Stimulated activated CD8-positive, alpha-beta memory T cell treated with anti-CD3 and anti-CD28 coated beads, Interleukin-2, amount 100 ng/mL, for 48 hours (primary cell): ENCODE results near the gene PIGZ.

Source experiments
- DNase-seq, 2 donors: peaks; one replicate each; pipeline ENCODE4 v3.0.0-alpha.2; 2020; ENCODE audit warnings: low read depth in 2 of 2

PIGZ gene

DNA sequence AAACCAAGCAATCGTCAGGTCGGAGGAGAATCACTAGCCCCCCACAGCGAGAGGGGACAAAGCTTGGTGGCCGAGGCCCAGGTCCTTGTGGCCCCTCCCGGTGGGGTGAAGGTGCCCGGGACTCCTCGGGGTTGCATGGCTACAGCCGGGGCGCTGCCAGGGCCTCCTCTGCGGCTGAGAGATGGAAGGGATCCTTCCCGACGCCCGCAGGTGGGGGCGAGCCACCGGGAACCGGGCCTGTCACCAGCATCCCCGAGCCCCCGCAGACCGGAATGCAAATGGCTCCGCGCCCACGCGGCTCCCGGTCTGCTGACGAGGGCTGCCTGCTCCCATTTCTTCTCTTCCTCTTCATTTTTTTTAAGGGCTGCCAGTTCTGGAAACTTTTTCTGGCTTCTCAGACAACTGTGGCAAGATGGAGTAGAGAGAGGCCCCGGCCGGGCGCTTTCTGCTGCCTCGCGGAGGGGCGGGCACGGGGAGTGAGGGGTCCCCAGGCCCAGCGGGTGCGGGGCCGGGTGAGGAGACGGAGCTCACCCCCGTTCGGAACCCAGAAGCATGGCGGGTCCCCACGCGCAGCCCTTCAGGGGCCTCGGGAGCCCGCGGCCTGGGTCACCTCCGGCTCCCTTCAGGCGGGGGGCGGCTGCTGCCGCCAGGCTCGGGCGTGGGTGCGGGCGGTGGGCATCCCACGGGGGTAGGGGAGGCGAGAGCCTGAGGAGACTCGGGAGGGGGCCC lies 33.5 kb upstream of the PIGZ start:
- DNase-seq = no peak

DNA sequence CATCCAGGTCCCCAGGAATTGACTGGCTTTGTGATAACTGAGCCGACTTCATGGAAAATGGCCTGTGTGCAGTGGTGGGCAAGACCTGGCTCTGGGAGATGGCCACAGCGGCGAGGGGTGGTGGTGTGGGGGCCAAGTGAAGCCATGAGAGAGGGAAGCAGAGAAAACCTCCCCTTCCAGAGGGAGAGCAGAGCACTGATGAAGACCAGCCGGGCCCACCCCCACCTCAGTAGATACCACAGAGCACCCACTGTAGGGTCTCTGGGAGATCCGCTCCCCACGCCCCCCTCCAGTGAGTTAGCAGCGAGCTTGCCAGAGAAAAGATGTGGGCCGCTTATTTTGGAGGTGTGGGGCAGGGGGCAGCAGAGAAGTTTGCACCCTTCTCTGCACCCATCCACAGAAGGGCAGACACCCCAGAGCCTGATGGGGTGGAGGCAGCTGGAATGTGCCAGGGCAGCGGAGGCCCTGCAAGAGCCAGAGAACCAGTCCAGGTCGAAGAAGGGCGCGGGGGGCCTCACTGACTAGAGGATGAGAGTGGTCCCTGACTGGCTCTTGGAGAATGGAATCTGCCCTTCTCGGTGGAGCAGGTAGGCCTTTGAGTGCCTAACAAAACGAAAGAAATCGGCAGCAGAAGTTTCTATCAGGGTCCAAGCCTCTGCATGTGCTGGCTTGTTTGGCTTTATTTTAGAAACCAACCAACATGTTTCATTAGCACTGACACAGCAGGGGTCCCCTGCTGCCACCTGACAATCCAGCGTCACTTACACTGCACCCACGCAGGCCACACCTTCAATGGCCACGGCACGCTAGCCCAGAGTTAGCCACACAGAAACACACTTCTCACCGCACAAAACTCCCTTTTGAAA lies 32.7 kb upstream of the PIGZ start:
- no peak for DNase-seq

DNA sequence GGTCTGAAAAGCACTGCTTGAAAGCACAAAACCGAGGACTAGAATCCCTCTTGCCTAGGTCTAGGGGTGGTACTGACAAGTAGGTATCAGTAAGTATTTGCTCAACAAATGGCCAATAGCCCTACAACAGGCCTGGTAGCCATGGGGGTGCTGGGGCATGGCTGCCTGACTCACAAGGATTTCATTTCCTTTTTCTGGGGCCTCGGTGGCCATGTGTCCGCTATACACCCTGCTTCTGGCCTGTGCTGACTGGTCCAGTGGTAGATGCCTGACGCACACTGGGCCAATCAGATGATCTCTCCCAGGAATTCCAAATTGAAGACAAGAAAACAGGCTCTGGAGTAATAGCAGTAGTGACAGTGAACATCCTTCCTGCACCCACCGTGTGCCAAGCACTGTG lies 31.6 kb upstream of the PIGZ start:
- no peak for DNase-seq

DNA sequence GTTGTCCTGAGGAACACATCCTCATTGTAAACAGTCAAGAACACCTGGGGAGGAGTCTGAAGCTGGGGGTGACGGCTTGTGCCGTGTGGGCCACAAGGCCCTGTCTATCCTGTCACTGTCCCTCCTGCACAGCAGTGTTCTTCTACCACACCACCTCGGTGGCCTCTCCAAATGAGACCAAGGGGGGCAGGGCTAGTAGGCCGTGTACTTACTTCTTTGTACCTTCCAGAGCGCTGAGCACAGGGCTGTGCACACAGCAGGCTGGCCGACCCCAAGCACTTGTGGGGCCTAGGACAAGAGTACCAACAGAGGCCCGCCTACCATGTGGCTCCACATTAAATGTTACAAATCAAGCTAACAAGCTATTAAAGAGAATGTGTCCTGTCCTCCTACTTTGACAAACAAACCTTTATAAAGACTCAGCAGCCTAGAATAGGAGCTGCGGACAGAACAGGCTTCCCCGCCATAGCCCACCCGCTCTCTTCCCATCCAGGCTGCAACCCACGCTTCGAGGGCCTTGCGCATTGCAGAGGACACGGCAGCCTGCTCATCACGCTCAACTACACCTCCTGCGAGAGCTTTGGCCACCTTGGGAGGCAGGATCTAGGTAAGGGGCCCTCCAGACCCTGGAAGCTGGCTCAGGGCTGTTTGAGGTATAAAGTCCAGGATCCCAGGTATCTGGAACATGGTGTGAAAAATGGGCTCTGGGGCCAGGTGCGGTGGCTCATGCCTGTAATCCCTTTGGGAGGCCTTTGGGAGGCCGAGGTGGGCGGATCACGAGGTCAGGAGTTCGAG lies 30.5 kb upstream of the PIGZ start:
- DNase-seq = no peak

DNA sequence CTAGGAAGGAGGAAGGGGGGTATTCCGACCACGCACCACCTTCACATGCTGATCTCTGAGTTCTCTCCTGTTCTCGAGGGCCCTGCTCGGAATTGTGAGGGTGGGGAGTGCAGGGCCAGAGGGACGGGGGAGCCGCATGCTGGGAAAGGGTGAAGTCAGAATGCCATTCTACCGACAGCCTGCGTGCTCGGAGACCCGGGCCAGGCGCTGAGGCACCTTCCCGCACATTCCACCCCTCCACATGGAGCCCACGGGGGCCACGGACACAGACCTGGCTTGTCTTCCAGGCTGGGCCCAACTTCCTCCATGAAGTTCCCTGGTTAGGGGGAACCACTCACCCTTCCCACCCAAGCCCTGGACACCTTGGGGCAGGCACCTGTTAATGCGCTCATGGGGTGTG lies 28.7 kb upstream of the PIGZ start:
- DNase-seq = no peak

DNA sequence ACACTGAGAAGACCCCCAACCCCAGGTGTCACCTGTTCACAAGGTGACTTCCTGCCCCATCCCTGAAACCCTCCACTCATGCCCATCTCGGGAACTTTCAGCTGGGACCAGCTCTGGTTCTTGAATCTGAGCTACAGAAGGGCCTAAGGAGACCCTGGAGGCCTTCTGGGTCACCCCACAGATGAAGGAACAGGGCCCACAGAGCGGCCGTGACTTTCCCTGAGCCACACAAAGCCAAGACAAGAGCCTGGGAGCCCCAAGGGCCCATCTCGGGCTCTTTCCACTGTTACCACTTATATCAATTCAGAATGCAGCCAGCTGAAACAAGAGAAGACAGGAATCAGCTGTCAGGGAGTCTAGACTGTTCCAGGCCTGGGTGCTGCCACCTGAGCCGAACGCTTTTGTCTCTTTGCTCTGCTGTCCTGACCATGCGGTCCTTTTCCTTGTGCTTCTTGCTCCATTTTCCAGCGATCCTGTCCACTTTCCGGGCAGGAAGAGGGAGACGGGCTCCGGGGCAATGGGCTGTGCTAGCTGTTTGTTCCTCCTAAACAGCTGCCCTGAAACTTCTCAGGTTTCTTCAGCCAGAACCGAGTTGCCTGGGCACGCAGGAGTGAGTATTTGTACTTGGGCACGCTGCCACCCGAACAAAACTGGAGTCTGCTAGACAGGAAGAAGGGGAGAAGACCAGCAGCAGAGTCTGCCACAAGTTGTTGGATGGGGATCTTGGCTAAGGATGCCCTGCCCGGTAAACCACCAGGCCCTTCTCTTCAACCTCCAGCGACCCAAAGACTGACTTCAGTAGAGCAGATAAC lies 28.0 kb upstream of the PIGZ start:
- DNase-seq = no peak

DNA sequence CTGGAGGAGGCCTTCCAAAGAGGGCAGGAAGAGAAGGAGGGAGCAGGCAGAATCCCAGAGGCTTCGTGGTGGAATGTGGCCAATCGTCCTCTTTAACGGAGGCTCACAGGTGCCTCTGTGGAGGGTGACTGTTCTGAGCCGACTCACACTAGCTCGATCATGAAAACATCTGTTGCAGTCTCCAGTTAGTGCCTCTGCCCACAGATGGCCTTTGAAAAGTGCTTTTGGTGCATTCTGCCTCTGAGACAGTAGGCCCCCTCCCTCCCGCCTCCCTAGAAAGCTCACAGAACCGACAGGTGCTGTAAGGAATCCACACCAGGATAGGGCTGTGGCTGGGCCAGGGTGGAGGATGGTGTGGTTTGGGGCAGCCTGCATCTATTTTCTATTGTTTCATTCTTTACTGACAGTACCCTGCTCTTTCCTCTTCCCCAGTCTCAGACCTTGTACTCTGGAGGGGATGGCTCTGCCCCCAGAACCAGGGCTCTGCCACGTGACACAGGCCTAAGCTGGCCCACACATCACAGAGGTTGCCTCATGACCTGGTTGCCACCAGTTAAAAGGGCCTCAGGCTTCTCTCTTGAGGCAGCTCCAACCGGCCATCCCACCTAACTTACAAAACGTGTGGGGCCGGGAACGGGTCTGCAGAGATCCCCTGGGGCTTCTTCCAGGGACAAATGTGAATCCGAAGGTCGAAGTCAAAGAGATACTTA lies 27.2 kb upstream of the PIGZ start:
- no peak for DNase-seq

DNA sequence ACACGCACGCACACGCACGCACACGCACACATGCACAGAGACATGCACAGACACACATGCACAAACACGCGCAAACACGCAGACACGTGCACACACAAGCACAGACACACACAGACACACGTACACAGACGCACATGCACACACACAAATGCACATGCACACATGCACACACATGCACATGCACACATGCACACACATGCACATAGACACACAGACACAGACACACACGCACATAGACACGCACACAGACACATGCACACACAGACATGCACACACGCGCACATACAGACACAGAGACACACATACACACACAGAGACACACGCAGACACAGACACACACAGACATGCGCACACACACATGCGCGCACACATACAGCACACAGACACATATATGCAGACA lies 26.4 kb upstream of the PIGZ start:
- DNase-seq = no peak

DNA sequence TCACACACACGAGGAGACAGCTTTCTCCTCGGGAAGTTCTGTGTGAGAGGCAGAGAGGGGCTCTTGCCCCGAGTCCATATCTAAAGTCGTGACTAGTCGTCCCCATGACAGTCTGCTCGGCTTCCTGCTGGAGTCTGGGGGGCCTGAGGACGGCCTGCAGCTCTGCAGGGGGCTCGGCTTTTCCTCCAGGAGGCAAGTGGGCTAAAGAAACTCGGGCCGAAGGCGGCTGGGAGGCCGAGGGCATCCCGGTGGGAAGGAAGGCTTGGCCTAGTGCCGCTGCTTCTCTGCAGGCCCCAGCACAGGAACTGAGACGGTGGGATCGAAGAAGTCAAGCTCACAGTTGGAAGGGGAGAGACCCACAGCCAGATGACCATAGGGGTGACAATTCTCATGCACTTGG lies 25.4 kb upstream of the PIGZ start:
- DNase-seq = no peak

DNA sequence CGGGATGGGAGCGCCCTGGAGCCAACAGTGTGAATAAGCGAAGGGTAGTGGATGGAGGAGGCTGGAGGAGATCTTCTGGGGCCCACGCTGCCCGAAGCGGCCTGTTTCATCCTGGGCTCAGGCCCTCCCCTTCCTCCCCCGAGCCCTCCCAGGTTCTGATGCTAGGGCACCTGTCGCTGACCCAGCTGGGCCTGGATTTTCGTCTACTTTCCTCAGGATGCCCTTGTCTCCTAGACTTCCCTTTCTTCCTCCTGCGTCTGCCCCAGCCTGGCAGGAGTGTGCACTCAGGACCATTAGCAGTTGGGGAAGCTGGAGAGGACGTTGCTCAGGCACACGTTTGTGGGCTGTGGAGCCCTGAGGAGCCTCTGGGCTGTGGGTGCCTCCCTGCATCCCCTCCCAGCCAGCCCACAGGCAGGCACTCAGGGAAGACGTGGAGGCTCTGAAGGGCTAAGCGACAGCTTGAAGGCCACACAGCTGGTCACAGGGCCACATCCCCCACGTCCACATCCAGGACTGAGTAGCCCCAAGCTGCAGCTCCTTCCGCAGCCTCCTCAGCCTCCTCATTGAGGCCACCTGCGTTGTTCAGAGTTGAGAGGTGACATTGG lies 23.9 kb upstream of the PIGZ start:
- DNase-seq = no peak

DNA sequence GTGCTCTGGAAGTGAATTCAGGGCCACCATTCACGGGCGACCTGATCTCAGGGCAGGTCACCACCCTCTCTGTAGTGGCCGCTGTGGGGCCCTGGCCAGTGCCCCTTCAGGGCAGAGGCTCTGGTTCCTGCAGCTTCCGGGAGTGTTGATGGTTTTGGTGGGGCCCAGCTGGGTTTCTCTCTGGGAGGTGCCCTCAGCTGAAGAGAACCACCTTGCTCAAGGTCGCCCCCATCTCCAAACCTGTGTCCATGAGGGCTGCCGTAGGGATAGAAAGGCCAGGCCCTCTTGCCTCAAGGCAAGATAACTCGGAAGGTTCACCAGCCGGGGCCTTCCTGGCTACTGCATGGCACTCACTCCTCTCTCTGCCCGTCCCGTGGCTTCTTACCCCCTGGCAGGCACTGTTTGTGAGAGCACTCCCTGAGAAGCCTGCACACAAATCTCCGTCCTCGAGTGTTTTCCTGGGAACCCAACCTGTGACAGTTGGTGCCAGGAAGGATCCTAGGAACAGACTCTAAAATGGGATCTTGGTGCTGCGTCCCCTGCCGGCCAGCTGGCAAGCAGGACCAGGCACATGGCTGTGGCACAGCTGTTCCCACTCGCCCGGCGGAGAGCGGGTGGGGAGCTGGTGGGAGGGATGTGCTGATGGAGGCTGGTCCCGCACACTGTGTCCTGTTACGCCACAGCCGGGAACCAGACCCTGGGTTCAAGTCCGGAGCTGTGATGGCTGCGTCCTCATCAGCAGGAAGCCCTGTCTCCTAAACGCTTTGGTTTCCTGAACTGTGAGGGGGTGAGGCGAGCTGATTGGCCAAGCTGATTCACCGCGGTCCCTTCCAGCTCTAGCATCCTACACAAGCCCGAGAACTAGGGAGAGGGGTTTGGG lies 23.2 kb upstream of the PIGZ start:
- no peak for DNase-seq

DNA sequence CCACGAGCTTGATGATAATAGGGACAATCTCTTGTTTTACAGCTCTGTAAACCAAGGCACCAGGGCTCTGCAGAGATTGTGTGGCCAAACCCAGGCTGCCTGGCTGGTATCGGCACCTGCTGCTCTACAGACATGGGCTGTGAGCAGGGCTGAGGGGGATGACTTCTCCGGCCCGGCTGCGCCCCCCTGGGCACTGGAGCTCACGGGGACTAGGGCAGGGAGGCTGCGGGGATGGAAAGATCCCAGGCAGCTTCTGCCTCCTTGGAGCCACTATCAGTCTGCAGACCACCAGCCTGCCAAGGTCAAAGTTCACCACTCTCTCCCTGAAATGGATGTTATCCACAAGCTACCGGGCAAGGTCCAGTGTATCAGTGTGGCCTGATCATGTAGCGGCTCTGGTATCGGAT lies 22.0 kb upstream of the PIGZ start:
- no peak for DNase-seq

DNA sequence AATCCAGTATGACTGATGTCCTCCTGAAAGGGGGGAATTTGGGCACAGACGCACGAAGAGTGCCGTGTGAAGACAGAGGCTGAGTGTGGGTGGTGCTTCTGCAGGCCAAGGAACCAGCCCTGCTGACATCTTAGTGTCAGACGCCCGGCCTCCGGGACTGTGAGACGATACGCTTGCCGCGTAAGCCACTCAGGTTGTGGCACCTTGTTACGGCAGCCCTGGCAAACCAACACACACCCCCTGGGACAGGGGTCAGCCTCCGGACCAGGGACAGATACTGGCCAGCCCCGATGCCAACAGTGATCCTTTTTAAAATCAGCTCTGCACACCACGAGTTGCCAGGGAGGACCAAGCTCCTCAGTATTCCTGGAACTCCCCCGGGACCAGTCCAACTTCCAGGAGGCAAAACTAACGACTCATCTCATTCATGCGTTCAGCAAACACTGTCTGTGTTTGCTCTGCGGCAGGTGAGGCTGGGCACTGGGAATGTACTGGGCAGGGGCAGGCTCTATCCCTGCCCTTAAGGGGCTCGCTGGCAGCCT lies 21.2 kb upstream of the PIGZ start:
- DNase-seq = no peak

DNA sequence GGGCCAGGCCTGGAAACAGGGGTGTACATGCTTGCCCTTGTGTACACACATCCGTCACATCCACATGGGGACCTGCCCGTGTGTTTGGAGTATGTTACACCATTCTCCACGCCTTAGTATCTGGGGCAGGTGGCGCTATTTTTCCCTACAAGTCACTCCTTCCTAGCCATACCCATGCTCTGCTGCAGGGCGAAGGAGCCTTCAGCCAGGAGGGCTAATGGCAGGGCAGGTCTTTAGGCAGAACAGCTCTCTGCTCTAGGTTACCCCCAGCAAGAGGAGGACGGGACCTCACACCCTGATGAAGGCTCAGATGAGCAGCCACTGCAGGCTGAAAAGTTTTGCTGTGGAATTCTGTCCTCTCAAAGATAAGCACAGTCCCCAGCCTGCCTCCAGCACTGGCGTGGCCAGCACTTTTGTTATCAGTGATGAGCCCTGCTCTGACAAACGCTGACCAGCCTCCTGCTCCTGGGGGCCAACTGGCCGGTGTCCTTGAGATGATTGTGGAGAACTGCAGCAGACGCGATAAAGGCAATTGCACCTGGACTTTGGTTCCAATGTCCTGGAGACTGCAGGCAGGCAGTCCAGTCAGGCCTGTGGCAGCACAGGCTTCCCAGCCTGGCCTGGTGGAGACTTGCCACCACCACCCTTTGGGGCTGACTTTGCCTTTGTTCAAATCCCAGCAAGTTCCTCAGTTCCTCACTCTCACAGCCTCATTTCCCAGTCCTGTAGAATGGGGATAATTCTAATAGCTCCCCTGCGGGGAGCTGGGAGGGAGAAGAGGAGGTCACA lies 19.8 kb upstream of the PIGZ start:
- DNase-seq = no peak

DNA sequence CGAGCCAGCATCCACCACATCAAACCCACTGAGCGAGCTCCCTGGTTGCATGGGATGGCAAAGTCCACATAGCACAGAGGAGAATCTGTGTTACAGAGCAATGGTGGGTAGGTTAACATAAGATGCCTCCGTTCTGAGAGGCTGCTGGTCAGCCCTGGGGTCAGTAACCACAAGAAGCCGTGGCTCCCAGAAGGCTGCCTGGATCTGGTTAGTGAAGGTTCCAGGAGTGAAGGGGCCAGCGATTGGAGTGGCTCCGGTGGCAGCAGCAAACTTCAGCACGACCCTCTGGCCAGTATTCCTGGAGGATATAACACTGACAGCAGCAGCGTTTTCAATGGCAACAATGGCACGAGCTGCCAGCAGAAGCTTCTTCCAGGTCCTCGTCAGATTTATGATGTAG lies 18.4 kb upstream of the PIGZ start:
- no peak for DNase-seq

DNA sequence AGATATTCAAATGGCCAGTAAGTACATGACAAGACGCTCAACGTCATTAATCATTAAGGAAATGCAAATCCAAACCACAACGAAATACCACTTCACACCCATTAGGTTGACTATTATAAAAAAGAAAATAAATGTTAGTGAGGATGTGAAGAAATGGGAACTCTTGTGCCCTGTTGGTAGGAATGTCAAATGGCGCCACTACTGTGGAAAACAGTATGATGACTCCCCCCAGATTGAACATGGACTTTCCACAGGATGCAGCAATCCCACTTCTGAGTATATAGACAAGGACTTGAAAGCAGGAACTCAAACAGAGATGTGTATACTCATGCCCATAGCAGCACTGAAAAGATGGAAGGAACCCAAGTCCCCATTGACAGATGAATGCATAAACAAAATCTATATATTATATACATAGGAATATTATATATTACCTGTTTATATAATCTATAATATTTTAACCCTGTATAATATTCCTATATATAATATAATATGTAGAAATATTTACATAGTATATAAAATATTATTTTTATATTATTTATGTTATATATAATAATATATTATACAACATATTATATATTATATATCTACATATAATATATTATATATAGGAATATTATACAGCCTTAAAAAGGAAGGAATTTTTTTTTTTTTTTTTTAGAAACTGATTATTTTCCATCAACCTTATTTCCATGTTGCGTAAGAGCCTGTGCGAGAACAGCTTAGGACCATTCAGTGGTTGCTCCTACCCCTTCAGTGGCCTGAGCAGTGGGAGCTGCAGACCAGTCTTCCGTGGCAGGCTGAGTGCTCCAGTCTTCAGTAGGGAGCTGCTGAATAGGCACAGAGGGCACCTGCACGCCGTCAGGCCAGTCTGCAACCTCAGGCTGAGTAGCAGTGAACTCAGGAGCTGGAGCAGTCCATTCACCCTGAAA lies 17.6 kb upstream of the PIGZ start:
- DNase-seq = no peak

DNA sequence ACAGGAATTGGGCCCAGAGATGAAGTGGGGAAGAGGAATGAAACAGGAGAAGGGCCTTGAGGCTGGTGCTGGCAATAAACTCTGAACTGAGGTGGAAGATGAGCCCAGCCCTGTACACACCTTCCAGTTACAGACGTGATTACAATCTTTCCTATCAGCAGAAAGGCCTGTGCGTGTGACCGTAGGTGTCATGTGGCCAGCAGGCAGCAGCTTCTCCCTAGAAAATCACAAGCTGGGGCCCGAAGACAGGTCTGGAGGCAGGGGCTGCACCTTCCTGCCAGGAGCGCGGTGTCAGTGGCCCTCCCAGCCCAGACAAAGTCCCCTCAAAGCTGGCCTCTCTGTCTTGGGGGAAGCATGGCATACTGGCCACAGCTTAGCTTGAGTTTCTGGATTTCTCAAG lies 16.7 kb upstream of the PIGZ start:
- DNase-seq = no peak
